HG03354 (cell line): ENCODE data around the gene SUN5.

Source experiments
- ATAC-seq: cut with Tn5 transposase; IDR thresholded peaks from one replicate; pipeline ENCODE4 v1.9.1; 2021; ENCODE audit warnings: mild to moderate bottlenecking; ENCODE audit not compliant: unreplicated experiment, poor library complexity, severe bottlenecking

The SUN5 gene

DNA sequence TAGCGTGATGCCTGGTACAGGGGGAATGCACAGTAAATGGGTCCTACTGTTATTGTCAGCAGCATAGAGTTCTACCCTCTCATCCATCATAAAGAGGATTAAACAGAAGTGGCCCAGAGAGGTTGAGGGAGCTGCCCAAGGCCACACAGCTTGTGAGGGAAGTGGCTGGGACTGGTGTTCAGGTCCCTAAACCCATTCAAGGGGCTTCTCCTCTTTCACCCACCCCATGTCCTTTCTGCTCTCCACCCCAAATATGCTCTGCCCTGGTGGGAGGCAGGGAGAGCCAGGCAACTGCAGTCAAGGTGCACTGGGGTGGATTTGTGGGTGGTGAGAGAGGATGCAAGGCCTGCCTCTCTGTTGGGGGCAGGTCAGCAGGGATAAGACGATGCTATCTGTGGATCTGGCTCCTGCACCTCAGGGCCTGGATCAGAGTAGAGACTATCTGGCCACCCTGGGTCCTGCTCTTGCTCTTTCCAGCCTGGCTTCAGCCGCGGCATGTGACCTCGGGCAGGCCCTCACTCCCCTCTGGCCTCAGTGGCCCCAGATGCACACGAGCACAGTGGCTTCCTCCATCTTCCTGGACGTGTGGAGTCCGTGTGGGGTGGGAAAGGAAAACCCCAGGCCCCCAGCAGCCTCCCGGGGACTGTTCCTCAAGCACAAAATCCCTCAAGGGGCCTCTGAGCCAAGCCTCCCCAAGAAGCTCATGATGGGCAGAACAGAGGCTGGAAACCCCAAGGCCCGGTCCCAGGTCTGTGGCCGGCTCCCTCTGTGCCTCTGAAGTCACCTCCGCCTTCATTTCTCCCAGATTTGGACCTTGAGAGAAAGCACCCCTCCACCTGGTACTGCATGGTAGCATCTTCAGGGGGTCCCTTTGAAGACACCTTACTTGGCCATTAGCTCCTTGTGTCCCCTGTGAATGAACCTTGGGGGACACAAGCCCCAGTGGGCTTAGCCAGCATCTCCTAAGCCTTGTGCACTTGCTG, 23.8 kb upstream of the SUN5 start:
- ATAC-seq, result no peak

DNA sequence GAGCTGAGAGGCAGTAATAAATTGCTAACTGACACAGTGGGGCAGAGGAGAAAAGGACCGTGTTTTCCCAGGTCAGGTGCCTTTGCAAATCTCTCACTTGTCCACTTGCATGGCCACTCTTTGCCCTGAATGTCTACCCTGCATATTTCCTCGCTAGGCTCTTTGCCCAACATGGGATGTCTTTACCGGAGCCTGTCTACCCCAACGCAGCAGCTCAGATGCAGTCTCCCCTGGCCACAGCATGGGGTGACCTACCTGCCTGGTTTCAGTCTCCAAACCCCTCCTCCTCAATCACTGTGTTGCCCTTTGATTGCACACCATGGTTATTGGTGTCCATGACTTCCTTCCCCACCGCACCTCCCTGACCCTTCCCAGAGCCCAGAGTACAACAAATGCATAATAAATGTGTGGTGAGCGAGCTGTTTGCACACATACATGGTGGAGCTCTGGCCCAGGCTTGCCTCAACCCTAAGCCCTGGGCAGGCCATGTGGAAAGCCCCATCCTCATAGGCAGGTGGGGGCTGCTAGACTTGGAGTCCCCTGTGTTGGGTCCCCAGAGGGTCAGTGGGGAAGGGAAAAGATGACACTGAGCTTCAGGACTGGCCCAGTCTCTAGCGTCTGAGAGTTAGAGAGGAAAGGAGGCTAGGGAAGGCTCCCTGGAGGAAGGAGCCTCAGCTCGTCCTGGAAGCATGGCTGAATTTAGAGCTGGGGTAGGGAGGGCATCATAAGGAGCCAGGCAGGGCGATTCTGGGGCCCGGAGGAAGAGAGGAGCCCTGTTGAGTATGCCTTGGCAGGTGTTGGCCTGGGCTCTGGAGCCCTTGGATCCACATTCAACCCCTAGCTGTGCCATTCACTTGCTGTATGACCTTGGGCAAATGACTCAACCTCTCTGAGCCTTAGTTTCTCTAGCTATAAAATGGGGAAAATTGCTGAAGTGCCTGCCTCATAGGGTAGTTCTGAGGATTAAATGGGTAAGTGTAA, 22.8 kb upstream of the SUN5 start:
- no peak for ATAC-seq

DNA sequence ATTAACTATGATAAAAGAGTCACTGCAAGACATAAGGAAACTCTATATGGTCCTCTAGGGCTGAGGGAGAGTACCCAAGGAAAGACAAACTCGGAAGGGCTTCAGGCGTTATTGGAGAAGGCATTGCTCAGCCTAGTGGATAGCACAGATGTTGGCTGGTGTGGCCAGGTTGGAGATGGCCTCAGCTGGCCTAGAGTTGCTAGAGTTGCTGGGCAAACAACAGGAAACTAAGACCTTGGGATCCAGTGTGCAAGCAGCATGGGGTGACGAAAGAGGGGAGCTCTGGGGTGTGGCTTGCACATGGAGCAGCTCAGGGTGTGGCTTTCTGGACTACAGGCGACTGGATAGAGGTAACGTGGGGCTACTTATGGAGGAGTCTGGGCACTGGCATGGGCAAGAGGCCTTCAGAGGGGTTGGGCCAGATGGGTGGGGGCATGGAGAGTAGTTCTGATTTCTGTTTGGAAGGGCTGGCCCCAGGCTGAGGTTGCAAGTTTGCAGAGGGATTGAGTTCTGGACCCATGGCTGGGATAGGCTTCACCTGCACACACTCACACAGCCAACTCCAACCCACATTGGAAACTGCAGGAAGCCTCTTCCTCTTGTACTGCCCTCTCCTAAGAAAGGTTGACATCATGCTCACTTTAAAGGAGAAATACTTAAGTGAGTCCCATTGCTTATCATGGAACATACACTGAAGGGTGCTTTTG, 22.0 kb upstream of the SUN5 start:
- ATAC-seq, result no peak

- ATAC-seq, result no peak
Measured at GRCh38 chr20:33025318-33025876, 21.2 kb upstream of the SUN5 start.

DNA sequence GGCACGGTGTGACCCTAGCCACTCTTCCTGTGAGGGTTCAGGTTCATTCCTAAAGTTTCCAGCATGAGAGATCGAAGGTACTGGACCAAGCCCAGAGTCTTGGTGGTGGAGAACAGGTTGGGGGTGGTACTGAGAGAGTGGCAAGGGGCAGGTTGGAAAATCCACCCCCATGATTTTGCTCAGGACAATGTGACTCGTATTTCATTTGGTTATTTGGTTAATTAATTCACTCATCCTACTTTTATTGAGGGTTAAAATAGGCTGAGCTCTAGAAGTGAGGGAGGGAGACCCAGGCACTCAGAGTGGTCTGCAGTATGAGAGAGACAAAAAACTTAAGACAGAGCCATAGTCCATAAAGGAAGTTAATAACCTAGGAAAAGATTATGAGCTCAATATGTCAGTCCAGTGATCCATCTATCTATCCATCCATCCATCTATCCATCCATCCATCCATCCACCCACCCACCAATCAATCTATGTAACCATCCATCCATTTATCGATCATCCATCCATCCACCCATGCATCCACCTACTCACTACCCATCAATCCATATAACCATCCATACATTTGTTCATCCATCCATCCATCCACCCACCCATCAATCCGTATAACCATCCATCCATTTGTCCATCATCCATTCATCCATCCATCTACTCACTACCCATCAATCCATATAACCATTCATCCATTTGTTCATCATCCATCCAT, 20.5 kb upstream of the SUN5 start:
- ATAC-seq, result no peak

DNA sequence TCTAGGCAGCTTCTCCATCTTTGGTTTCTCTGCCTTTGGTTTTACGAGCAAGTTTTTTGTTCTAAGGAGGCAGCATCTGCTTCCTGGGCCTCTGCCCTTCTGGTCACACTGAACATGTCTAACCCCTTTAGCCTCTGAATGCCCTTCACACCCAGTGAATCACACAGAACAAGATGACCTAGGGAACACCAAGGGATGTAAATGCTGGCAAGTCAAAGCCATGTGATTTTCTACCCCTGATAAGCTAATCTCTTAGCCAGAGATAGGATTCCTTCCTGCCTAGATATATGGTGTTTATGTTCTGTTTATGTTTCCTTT, 20.0 kb upstream of the SUN5 start:
- no peak for ATAC-seq

GRCh38 chr20:33023439-33024242, 19.4 kb upstream of the SUN5 start:
- ATAC-seq, result no peak

- ATAC-seq, result no peak
Measured at GRCh38 chr20:33022694-33023438, 18.6 kb upstream of the SUN5 start.

- ATAC-seq, result no peak
Measured at GRCh38 chr20:33022289-33022688, 18.1 kb upstream of the SUN5 start.

DNA sequence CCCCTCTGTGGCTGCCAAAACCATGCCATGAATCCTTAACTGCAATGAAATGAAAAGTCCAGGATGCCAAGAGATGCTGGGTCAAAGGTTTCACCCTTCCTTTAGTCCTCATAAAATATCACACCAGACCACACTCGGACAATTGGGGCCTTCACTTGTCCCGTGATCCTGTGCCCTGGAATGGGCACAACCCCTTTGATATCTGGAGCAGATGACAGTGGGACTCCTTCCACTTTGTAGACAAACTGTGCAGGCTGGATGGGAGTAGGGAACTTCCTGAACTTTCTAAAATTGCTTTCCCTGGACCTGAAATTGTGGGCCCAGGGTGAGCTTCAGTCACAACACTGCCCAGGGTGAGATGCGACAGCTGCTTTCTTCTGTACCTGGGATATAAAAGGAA, 17.6 kb upstream of the SUN5 start:
- no peak for ATAC-seq

- ATAC-seq, result no peak
Measured at GRCh38 chr20:33020278-33021161, 16.3 kb upstream of the SUN5 start.

- ATAC-seq, result no peak
Measured at GRCh38 chr20:33019465-33020277, 15.4 kb upstream of the SUN5 start.

DNA sequence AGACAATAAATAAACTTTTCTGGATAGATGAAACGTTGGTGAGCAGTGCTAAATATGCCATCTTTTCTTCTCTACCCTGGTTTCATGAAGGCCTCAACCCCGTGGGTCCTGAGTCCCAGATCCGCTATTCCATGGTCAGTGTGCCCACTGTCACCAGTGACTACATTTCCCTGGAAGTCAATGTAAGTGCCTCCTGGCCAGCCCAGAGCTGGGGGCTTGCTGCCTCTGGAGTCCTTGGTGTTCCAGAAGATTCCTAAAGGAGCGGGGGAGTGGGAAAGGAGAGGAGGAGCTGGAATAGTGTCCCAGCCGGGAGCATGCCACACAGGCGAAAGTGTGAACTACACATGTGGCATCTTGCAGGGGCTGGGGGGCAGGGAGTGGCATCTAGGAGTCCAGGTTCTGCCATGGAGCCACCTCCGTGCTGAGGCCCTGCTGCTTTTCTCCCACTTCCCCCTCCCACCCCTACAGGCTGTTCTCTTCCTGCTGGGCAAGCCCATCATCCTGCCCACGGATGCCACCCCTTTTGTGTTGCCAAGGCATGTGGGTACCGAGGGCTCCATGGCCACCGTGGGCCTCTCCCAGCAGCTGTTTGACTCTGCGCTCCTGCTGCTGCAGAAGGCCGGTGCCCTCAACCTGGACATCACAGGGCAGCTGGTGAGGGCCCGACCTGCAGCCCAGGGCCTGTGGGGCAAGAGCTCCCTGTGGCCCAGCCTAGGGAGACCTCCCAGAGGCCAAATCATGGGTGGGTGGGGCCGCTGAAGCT, 14.1 kb upstream of the SUN5 start:
- ATAC-seq, result no peak

GRCh38 chr20:33017542-33017941, 13.3 kb upstream of the SUN5 start:
- ATAC-seq, result no peak

GRCh38 chr20:33016581-33017109, 12.4 kb upstream of the SUN5 start:
- no peak for ATAC-seq
